ENCODE results near the gene TRMT61A. TPM values are rescaled to one million over a fixed set of nuclear protein-coding genes. Genes with fewer than 3 reads are reported as not detected.

TRMT61A gene
- total and polyA plus RNA-seq, 9 of the 15 experiments (the other 6 are each of a cell fraction or from before 2014, with no cell fraction given) = 0.10 to 24.8 (median 5.1) TPM

DNA sequence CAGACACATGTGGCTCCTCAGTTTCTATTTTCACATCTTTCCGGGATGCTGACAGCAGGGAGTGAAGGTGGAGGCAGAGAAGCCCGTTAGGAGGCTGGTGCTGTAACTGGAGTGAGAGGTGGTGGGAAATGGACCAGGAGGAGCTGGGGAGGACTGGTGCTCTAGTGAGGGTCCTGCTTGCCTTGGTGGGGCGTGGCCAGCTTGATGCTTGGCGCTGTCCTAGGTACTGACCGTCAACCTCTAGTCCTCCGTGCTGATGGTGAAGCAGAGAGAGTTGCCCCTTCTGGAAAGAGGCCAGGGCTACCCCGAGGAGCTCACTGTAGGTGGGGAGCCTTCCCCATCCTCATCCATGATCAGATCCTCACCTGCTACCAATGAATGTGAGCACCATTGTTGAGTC, 1.4 kb downstream of the TRMT61A start (continued):
- TF ChIP-seq, protein P1, sequence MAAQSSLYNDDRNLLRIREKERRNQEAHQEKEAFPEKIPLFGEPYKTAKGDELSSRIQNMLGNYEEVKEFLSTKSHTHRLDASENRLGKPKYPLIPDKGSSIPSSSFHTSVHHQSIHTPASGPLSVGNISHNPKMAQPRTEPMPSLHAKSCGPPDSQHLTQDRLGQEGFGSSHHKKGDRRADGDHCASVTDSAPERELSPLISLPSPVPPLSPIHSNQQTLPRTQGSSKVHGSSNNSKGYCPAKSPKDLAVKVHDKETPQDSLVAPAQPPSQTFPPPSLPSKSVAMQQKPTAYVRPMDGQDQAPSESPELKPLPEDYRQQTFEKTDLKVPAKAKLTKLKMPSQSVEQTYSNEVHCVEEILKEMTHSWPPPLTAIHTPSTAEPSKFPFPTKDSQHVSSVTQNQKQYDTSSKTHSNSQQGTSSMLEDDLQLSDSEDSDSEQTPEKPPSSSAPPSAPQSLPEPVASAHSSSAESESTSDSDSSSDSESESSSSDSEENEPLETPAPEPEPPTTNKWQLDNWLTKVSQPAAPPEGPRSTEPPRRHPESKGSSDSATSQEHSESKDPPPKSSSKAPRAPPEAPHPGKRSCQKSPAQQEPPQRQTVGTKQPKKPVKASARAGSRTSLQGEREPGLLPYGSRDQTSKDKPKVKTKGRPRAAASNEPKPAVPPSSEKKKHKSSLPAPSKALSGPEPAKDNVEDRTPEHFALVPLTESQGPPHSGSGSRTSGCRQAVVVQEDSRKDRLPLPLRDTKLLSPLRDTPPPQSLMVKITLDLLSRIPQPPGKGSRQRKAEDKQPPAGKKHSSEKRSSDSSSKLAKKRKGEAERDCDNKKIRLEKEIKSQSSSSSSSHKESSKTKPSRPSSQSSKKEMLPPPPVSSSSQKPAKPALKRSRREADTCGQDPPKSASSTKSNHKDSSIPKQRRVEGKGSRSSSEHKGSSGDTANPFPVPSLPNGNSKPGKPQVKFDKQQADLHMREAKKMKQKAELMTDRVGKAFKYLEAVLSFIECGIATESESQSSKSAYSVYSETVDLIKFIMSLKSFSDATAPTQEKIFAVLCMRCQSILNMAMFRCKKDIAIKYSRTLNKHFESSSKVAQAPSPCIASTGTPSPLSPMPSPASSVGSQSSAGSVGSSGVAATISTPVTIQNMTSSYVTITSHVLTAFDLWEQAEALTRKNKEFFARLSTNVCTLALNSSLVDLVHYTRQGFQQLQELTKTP (IDR thresholded peaks at IDR 0.05; ENCODE audit: low read depth in 1 of 2, partially characterized antibody in 2 of 2) = peak in 1 of 2 experiments; percentile 48
- TF ChIP-seq SMARCB1 (IDR thresholded peaks at IDR 0.05; ENCODE audit: insufficient read length, low read depth) = no peak

DNA sequence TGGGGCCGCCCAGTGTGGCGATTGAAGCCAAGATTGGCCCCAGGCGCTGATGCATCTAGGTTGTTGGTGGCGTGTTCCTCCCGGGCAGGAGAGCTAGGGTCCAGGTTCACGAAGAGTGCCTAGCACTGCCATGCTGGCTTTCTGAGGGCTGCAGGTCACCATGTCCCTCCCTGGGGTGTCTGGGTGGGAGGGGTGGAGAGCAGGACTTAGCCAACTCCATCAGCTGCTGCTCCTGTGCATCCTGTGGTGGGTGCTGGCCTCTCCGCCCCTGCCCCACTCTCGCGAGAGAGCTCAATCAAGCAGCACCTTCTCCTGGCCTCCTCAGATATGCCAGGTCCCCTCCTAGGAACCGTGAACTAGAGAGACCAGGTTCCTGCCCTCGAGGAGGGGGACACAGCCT, 1.8 kb downstream of the TRMT61A start:
- Histone ChIP-seq H3K27me3 (ENCODE audit: control insufficient read depth in 2 of 2, insufficient read depth in 2 of 2, low read length in 2 of 2) (no peaks in the 10 kb centered on the region), H3K9ac (ENCODE audit: insufficient read depth in 1 of 2, low read depth in 2 of 2, low read length in 2 of 2) (peak overlapping the region in 1 of 2 experiments; percentile 95; a peak in 2 of 4 replicates), H3K4me2 (ENCODE audit: insufficient read depth, low read length) (peak overlapping the region; percentile 89; the same call in 1 of the 2 replicates), H3K36me3 (ENCODE audit: control insufficient read depth, insufficient read depth, low read length) (peaks cover 48% of the 10 kb centered on the region; the same call in 2 of the 3 replicates), H3K4me3 (no peak overlapping the region), H4K20me1 (replicated peaks; ENCODE audit: control insufficient read depth, insufficient read depth, low read length) (no peaks in the 10 kb centered on the region; the same call in 1 of the 2 replicates), H2AFZ (ENCODE audit: low read depth, low read length) (no peak overlapping the region), H3K79me2 (ENCODE audit: control insufficient read depth, insufficient read depth, low read length) (peaks cover 32% of the 10 kb centered on the region), H3K4me1 (replicated peaks in 1 of 2; ENCODE audit: control insufficient read depth in 2 of 2, insufficient read depth in 2 of 2, low read length in 2 of 2) (peaks cover 9 to 77% of the 10 kb centered on the region in 2 experiments; a peak in 4 of 5 replicates), H3K27ac (ENCODE audit: extremely low read depth, low read depth, low read length) (no peak overlapping the region), H3K9me1 (ENCODE audit: control insufficient read depth, insufficient read depth, low read length) (peaks cover 6% of the 10 kb centered on the region), H3K9me3 (replicated peaks; ENCODE audit: control insufficient read depth, insufficient read depth, low read depth, low read length) (no peaks in the 10 kb centered on the region)
- no peak for ATAC-seq
- in situ Hi-C loops (cut with MboI) = loop anchor here (10.0 kb wide), 1 partner anchor 446 kb away; the partner anchor contains the start of gene LBHD2
- FAIRE-seq = no peak
- CTCF ChIA-PET (ENCODE audit: low intra/inter-chr PET ratio) = no interaction called here
- intact Hi-C loops (cut with micrococcal nuclease) = no loop called here
- WGBS (ENCODE audit: insufficient coverage, low coverage, missing lambda C conversion rate) = 90% methylated on average over 6 of the region's 11 CpGs
- no peak for DNase-seq (ENCODE audit: extremely low read depth in 1 of 4, low spot score in 3 of 4)
- POLR2A ChIA-PET = interaction anchor here (0.6 to 1.4 kb wide), 2 partner anchors 12 to 1222 kb away, joined by 3 read pairs; no protein-coding TSS in a partner anchor
- BruUV-seq (replicated peaks) = no TSS peak
- TF ChIP-seq, protein P2, sequence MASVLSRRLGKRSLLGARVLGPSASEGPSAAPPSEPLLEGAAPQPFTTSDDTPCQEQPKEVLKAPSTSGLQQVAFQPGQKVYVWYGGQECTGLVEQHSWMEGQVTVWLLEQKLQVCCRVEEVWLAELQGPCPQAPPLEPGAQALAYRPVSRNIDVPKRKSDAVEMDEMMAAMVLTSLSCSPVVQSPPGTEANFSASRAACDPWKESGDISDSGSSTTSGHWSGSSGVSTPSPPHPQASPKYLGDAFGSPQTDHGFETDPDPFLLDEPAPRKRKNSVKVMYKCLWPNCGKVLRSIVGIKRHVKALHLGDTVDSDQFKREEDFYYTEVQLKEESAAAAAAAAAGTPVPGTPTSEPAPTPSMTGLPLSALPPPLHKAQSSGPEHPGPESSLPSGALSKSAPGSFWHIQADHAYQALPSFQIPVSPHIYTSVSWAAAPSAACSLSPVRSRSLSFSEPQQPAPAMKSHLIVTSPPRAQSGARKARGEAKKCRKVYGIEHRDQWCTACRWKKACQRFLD (CRISPR knock-in tag; IDR thresholded peaks at IDR 0.05) = no peak
- no peak for TF ChIP-seq PTRF (tag; IDR thresholded peaks at IDR 0.05)
- no peak for TF ChIP-seq ZNF561 (CRISPR knock-in tag; conservative IDR thresholded peaks at IDR 0.05)
- TF ChIP-seq CBX2 (IDR thresholded peaks at IDR 0.05; ENCODE audit: insufficient read depth, low read length, poor library complexity, severe bottlenecking) = no peak
- TF ChIP-seq, protein P3, sequence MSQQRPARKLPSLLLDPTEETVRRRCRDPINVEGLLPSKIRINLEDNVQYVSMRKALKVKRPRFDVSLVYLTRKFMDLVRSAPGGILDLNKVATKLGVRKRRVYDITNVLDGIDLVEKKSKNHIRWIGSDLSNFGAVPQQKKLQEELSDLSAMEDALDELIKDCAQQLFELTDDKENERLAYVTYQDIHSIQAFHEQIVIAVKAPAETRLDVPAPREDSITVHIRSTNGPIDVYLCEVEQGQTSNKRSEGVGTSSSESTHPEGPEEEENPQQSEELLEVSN (IDR thresholded peaks at IDR 0.05; ENCODE audit: borderline replicate concordance in 1 of 2, extremely low read depth in 1 of 2, insufficient read depth in 1 of 2, insufficient read length in 1 of 2, low read depth in 1 of 2, low read length in 1 of 2, poor library complexity in 1 of 2, severe bottlenecking in 1 of 2) = no peak
- no peak for TF ChIP-seq MEIS2 (IDR thresholded peaks at IDR 0.05; ENCODE audit: partially characterized antibody)
- TF ChIP-seq, protein P4, sequence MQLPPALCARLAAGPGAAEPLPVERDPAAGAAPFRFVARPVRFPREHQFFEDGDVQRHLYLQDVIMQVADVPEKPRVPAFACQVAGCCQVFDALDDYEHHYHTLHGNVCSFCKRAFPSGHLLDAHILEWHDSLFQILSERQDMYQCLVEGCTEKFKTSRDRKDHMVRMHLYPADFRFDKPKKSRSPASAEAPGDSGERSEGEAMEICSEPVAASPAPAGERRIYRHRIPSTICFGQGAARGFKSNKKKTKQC (CRISPR knock-in tag; IDR thresholded peaks at IDR 0.05) = no peak
- TF ChIP-seq ADNP (tag; IDR thresholded peaks at IDR 0.05) = no peak

All from K562 (cell line).